HepG2 (cell line): ENCODE measurements around the gene MRPL42. TPM values are rescaled to one million over a fixed set of nuclear protein-coding genes. Genes with fewer than 3 reads are reported as not detected.

Experiments used
- CENPT ChIP-seq: sonication (generic); formaldehyde crosslinking; IDR thresholded peaks from 2 replicates; pipeline ENCODE4 v1.8.0; 2022; ENCODE audit warnings: low read depth, mild to moderate bottlenecking, moderate library complexity, missing genetic modification reagents
- MAFF ChIP-seq: IDR thresholded peaks from 2 replicates; pipeline ENCODE4 v1.6.1; 2011; ENCODE audit warnings: low read depth, low read length, improper control_type of control experiment
- TBL1XR1 ChIP-seq: fragments of 150-350 bp; IDR thresholded peaks from 2 replicates; pipeline ENCODE4 v1.6.1; 2014; ENCODE audit warnings: borderline replicate concordance, low read length; ENCODE audit not compliant: partially characterized antibody
- U2AF1 ChIP-seq: fragments of 200-400 bp; formaldehyde crosslinking; optimal IDR thresholded peaks from 2 replicates; pipeline ENCODE3; 2017; ENCODE audit warnings: mild to moderate bottlenecking, low read depth, low read length
- ZNF318 ChIP-seq: sonication (generic); formaldehyde crosslinking; IDR thresholded peaks from 2 replicates; pipeline ENCODE4 v1.4.0; 2020; ENCODE audit warnings: mild to moderate bottlenecking, missing genetic modification reagents
- ZNF33B ChIP-seq: sonication (generic); formaldehyde crosslinking; IDR thresholded peaks from 2 replicates; pipeline ENCODE4 v1.5.1; 2020; ENCODE audit warnings: mild to moderate bottlenecking, missing genetic modification reagents
- polyA plus RNA-seq, 8 experiments: library from polyadenylated mRNA; depleted of rRNA in 3 of 8; stranded (reverse) in 7 of 8; unstranded in 1 of 8; fragments of >200 nt; fragmentation: Illumina TruSeq in 4 of 8; extraction: Trizol in 4 of 8; gene quantifications; 2 replicates each; pipeline versions ENCODE4 v1.2.1 to v1.2.3, GENCODE V29; 2011 to 2016; ENCODE audit warnings: low read depth in 4 of 8, missing spikeins in 1 of 8, mixed read lengths in 1 of 8; ENCODE audit not compliant: insufficient read depth in 1 of 8
- total RNA-seq, 5 experiments: library from RNA; depleted of rRNA; stranded (reverse); fragments of >200 nt; fragmentation: Illumina TruSeq; extraction: Trizol; gene quantifications; 2 replicates each; pipeline ENCODE4 v1.2.3, GENCODE V29; 2016; ENCODE audit warnings: low read depth in 1 of 5

The MRPL42 gene
- total and polyA plus RNA-seq, 2 of the 13 experiments (the other 11 are each of a cell fraction or from before 2014, with no cell fraction given), result 93.3 to 148 TPM

- TF ChIP-seq ZNF318 (CRISPR knock-in tag) (no peak), TBL1XR1 (no peak), MAFF (no peak), U2AF1 (no peak), ZNF33B (CRISPR knock-in tag) (no peak), CENPT (CRISPR knock-in tag) (no peak)
Measured at GRCh38 chr12:93533310-93533709, 66.0 kb downstream of the MRPL42 start (continued).
